ENCODE results near the gene GALNT13.

GALNT13 gene

GRCh38 chr2:154173164-154173563 lies 301.4 kb downstream of the GALNT13 start:
- no peaks in the 10 kb centered on the region for H3K36me3 ChIP-seq (ENCODE audit: insufficient read depth)
- H3K4me3 ChIP-seq (IDR thresholded peaks at IDR 0.05; ENCODE audit: insufficient read depth, low read depth, low read length) = no peak overlapping the region
- no peak overlapping the region for H3K4me2 ChIP-seq
- no peak overlapping the region for H3K27ac ChIP-seq
- no peak overlapping the region for H3K9ac ChIP-seq
- no peaks in the 10 kb centered on the region for H3K4me1 ChIP-seq (ENCODE audit: low read depth, poor library complexity, severe bottlenecking)
- H2AFZ ChIP-seq (ENCODE audit: low read depth) = no peak overlapping the region
- no peaks in the 10 kb centered on the region for H4K20me1 ChIP-seq (ENCODE audit: insufficient read depth)
- H3K79me2 ChIP-seq (ENCODE audit: insufficient read depth, low read depth) = no peaks in the 10 kb centered on the region
- TF ChIP-seq, protein P1, sequence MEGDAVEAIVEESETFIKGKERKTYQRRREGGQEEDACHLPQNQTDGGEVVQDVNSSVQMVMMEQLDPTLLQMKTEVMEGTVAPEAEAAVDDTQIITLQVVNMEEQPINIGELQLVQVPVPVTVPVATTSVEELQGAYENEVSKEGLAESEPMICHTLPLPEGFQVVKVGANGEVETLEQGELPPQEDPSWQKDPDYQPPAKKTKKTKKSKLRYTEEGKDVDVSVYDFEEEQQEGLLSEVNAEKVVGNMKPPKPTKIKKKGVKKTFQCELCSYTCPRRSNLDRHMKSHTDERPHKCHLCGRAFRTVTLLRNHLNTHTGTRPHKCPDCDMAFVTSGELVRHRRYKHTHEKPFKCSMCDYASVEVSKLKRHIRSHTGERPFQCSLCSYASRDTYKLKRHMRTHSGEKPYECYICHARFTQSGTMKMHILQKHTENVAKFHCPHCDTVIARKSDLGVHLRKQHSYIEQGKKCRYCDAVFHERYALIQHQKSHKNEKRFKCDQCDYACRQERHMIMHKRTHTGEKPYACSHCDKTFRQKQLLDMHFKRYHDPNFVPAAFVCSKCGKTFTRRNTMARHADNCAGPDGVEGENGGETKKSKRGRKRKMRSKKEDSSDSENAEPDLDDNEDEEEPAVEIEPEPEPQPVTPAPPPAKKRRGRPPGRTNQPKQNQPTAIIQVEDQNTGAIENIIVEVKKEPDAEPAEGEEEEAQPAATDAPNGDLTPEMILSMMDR (conservative IDR thresholded peaks at IDR 0.05; ENCODE audit: low read depth, low read length) = no peak
- no peaks in the 10 kb centered on the region for H3K27me3 ChIP-seq (ENCODE audit: insufficient read depth, low read depth)

DNA sequence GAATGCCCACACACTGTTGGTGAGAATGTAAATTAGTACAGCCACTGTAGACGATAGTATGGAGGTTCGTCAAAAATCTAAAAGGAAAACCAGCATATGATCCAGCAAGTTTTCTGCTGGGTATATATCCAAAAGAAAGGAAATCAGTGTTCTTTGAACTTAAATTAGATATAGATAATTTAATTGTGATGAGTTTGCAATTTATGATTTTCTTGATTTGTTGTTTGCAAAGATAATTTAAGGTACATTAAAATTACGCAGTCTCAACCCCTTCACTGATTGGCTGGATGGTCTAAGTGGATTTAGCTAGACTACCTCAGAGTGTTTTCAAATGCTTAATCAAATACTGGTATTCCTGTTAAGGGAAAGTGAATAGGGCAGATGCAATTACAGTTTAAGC lies 302.2 kb downstream of the GALNT13 start:
- H3K4me1 ChIP-seq (ENCODE audit: low read depth, poor library complexity, severe bottlenecking) = no peaks in the 10 kb centered on the region
- H3K27ac ChIP-seq = no peak overlapping the region
- no peak overlapping the region for H3K4me3 ChIP-seq (IDR thresholded peaks at IDR 0.05; ENCODE audit: insufficient read depth, low read depth, low read length)
- TF ChIP-seq, protein P1 (conservative IDR thresholded peaks at IDR 0.05; ENCODE audit: low read depth, low read length) = no peak
- no peaks in the 10 kb centered on the region for H3K36me3 ChIP-seq (ENCODE audit: insufficient read depth)
- no peaks in the 10 kb centered on the region for H4K20me1 ChIP-seq (ENCODE audit: insufficient read depth)
- no peaks in the 10 kb centered on the region for H3K79me2 ChIP-seq (ENCODE audit: insufficient read depth, low read depth)
- no peak overlapping the region for H2AFZ ChIP-seq (ENCODE audit: low read depth)
- H3K27me3 ChIP-seq (ENCODE audit: insufficient read depth, low read depth) = no peaks in the 10 kb centered on the region
- no peak overlapping the region for H3K4me2 ChIP-seq
- H3K9ac ChIP-seq = no peak overlapping the region

DNA sequence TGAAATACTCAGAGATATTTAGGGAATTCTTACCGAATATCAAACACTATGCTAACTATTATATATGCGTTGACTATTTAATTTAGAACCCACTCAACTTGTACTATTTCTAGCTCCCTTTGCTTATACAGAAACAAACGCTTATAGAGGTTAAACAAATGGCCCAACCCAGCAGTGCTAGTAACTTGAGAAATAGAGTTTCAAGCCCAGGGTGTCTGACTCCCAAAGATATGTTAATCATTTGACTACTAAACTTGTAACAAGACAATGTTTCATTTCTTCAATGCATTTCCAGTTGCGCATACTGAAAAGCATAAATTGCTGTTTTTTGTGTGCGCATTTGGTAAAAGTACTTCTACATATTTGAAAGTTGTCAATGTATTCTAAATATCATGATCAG lies 310.3 kb downstream of the GALNT13 start:
- TF ChIP-seq, protein P1 (conservative IDR thresholded peaks at IDR 0.05; ENCODE audit: low read depth, low read length) = no peak
- Histone ChIP-seq H3K4me3 (IDR thresholded peaks at IDR 0.05; ENCODE audit: insufficient read depth, low read depth, low read length) (no peak overlapping the region), H3K4me2 (no peak overlapping the region), H3K27me3 (ENCODE audit: insufficient read depth, low read depth) (no peaks in the 10 kb centered on the region), H3K9ac (no peak overlapping the region), H3K4me1 (ENCODE audit: low read depth, poor library complexity, severe bottlenecking) (no peaks in the 10 kb centered on the region), H3K36me3 (ENCODE audit: insufficient read depth) (0 out of 2 replicates have a peak, but pooled peaks cover 3% of the 10 kb centered on the region), H2AFZ (ENCODE audit: low read depth) (no peak overlapping the region), H4K20me1 (ENCODE audit: insufficient read depth) (no peaks in the 10 kb centered on the region; the same call in 1 of the 2 replicates), H3K79me2 (ENCODE audit: insufficient read depth, low read depth) (no peaks in the 10 kb centered on the region), H3K27ac (no peak overlapping the region)

- Histone ChIP-seq H3K36me3 (ENCODE audit: insufficient read depth) (0 out of 2 replicates have a peak, but pooled peaks cover 3% of the 10 kb centered on the region), H2AFZ (ENCODE audit: low read depth) (no peak overlapping the region), H3K4me2 (no peak overlapping the region), H3K27ac (no peak overlapping the region), H3K4me1 (ENCODE audit: low read depth, poor library complexity, severe bottlenecking) (no peaks in the 10 kb centered on the region), H3K4me3 (IDR thresholded peaks at IDR 0.05; ENCODE audit: insufficient read depth, low read depth, low read length) (no peak overlapping the region), H3K9ac (no peak overlapping the region), H3K27me3 (ENCODE audit: insufficient read depth, low read depth) (no peaks in the 10 kb centered on the region), H3K79me2 (ENCODE audit: insufficient read depth, low read depth) (no peaks in the 10 kb centered on the region), H4K20me1 (ENCODE audit: insufficient read depth) (no peaks in the 10 kb centered on the region)
- TF ChIP-seq, protein P1 (conservative IDR thresholded peaks at IDR 0.05; ENCODE audit: low read depth, low read length) = no peak
These were observed 316.2 kb downstream of the GALNT13 start for GRCh38 chr2:154187948-154188347.
